Epithelial cell of proximal tubule (primary cell): Measurements from ENCODE around the gene SLC25A13. TPM values are rescaled to one million over a fixed set of nuclear protein-coding genes. Genes with fewer than 3 reads are reported as not detected.

Experiments
- DNase-seq: peaks from one replicate; pipeline ENCODE4 v3.0.0-alpha.2; 2011; ENCODE audit warnings: low read depth
- H3K4me3 ChIP-seq: 2 replicates; pipeline ENCODE4 v1.5.1; 2011; ENCODE audit warnings: low read depth, mild to moderate bottlenecking, low read length
- total RNA-seq: library from RNA; depleted of rRNA; stranded (reverse); fragments of >200 nt; gene quantifications from 2 replicates; pipeline ENCODE4 v1.2.3, GENCODE V29; 2015
- TF ChIP-seq, protein P1 (sequence below): conservative IDR thresholded peaks from 2 replicates; pipeline ENCODE4 v1.5.1; 2012; ENCODE audit warnings: low read depth, mild to moderate bottlenecking, low read length

Gene SLC25A13
- total RNA-seq, 1 donor from 2014 or later, result 51.3 TPM

DNA sequence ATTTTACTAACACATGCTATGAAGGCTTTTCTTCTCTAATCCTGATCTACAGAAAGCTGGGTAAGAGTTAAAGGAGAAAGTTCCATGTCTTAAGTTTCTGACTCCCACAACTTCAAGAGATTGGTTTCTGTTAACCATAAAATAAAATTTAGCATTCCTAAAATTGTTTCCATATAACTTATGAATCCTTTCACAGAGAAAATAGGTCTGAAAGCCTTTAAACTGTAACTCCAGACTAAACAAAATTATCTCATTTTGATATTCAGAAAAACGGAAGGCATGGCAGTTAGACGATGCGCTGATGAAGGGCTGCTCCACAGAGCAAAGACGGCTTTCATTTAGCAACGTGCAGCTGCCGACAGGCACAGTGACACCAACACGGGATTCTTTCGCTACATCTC lies 133.3 kb downstream of the SLC25A13 start:
- no peak overlapping the region for H3K4me3 ChIP-seq
- TF ChIP-seq, protein P1, sequence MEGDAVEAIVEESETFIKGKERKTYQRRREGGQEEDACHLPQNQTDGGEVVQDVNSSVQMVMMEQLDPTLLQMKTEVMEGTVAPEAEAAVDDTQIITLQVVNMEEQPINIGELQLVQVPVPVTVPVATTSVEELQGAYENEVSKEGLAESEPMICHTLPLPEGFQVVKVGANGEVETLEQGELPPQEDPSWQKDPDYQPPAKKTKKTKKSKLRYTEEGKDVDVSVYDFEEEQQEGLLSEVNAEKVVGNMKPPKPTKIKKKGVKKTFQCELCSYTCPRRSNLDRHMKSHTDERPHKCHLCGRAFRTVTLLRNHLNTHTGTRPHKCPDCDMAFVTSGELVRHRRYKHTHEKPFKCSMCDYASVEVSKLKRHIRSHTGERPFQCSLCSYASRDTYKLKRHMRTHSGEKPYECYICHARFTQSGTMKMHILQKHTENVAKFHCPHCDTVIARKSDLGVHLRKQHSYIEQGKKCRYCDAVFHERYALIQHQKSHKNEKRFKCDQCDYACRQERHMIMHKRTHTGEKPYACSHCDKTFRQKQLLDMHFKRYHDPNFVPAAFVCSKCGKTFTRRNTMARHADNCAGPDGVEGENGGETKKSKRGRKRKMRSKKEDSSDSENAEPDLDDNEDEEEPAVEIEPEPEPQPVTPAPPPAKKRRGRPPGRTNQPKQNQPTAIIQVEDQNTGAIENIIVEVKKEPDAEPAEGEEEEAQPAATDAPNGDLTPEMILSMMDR, result no peak

GRCh38 chr7:96188174-96188581 lies 133.7 kb downstream of the SLC25A13 start:
- H3K4me3 ChIP-seq, result no peak overlapping the region
- TF ChIP-seq, protein P1, result no peak

More for the DNA sequence above, 133.3 kb downstream of the SLC25A13 start:
- DNase-seq, result no peak

GRCh38 chr7:96187735-96188134 lies 134.2 kb downstream of the SLC25A13 start:
- H3K4me3 ChIP-seq, result no peak overlapping the region
- TF ChIP-seq, protein P1, result no peak
- DNase-seq, result no peak

More at GRCh38 chr7:96188174-96188581, 133.7 kb downstream of the SLC25A13 start:
- DNase-seq, result no peak

GRCh38 chr7:96184783-96185182 lies 137.1 kb downstream of the SLC25A13 start:
- no peak overlapping the region for H3K4me3 ChIP-seq
- TF ChIP-seq, protein P1, result no peak
- DNase-seq, result no peak

- no peak for DNase-seq
- H3K4me3 ChIP-seq, result no peak overlapping the region
- TF ChIP-seq, protein P1, result peak; percentile 22
Observed at GRCh38 chr7:96183163-96183670, 138.7 kb downstream of the SLC25A13 start.

DNA sequence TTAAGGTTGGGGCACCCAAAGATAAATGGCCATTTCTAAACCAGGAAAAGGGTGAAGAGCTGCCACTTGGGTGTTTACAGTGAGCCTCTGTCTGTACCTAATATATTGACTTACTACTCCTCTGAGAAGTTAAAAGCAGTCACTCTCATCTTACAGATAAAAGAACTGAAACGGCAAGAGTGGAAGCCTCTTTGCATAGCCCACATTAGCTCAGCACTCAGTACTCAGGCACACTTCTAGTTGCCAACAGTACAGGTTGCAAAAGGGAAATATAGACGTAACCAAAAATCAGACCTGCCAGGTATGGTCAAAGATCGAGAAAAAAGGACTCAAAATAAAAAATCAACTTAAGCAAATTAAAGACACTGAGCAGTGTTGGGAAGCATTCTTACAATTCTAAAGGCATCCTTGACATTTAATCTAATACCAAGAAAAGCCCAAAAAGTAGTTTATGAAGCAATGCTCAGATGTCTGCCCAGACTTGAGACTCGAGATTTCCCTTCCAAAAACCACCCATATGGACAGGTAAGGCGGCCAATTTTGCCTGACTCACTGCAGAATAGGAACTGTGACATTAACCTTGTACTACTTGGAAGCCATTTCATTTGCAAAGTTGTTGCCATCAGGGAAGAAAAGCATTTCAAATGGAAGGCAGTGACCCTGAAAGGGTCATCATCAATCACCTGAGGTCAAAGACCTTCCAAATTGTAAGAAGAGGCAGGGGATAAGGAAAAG lies 139.3 kb downstream of the SLC25A13 start:
- TF ChIP-seq, protein P1, result no peak
- DNase-seq, result no peak

DNA sequence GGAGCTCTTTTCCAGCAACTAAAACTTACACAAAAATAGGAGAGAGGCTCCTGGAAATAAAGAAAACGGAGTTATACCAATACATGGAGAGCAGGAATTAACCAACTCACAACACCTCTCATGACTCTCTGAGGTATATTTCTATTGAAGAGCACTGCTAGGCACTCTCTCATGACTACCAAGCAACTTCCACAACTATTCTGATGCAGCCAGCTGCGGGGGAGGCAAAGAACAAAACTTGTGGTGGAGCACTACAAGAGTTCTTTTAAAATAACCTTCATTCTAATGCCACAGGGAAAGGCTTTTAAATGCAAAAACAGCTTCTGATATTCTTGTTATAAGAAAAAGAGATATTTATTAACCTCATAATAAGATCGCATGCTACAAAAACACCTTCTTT lies 140.7 kb downstream of the SLC25A13 start:
- H3K4me3 ChIP-seq, result no peak overlapping the region
- no peak for DNase-seq
- TF ChIP-seq, protein P1, result no peak

More for the DNA sequence above, 139.3 kb downstream of the SLC25A13 start:
- H3K4me3 ChIP-seq, result no peak overlapping the region
